ENCODE results near the gene ALDH3A1. TPM values are rescaled to one million over a fixed set of nuclear protein-coding genes. Genes with fewer than 3 reads are reported as not detected.

Gene ALDH3A1
- total RNA-seq, 2 experiments from 2014 or later: not detected

DNA sequence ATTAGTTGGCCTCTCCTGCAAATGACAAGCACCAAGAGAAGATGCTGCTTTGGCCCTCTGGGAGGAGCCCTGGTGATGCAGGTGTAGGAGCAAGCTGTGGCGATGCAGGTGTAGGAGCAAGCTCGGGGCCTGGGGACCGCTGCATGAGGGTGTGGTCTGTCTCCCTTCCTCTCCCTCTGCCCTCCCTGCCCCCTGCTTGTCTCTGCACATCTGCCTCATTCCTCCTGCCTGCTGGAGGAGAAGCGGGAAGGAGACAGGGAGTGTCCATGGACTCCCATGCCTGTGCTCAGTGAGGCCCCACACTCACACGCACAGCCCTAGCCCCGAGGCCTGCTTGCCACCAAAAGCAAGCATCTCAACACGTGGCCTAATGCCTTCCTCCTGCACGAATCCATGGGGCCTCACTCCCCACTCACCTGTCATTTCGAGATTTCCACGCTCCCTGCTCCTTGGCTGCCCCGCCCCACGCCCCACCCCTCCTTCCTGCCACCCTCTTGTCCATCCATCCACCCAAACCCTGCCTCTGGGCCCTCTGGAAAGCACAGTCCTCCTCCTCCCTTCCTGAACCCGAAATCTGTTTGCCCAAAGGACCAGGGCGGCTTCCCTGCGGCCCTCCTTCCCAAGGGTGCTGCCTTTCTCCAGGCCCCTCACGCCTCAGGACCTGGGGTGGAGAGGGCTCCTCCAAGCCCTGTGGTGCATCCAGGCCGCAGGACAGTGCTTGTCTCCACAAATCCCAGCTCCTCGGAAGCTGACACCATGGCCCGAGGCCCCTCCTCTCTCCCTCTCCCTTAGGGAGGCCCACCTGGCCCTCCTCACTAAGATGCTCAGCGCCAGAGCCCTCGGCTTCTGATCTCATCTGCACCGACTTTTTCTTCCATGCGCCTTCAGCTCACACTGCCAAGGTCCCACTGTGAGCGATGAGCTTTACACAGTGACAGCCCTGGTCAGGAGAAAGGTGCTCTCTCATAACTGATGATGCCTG lies 11.8 kb upstream of the ALDH3A1 start:
- no peaks in the 10 kb centered on the region for H3K9me3 ChIP-seq (ENCODE audit: control insufficient read depth in 1 of 2, insufficient read depth in 1 of 2, low read length in 2 of 2)
- intact Hi-C loops (cut with DNase I, micrococcal nuclease): loop anchor here in 1 of 2 experiments (5.0 kb wide), 1 partner anchor 113 kb away; the partner anchor contains the start of gene ALDH3A2
- Mint-ChIP-seq H3K9me3 (no peaks in the 10 kb centered on the region), H3K4me3 (no peak overlapping the region), H3K36me3 (ENCODE audit: low read depth) (no peaks in the 10 kb centered on the region), H3K27me3 (peaks cover 8% of the 10 kb centered on the region), H3K4me1 (ENCODE audit: low read depth) (peaks cover 6% of the 10 kb centered on the region), H3K27ac (no peak overlapping the region)
- CTCF ChIA-PET: interaction anchor here (1.3 kb wide), 1 partner anchor 15 kb away, joined by 5 read pairs; no protein-coding TSS in a partner anchor
- H3K36me3 ChIP-seq (ENCODE audit: insufficient read depth, low read length): no peaks in the 10 kb centered on the region
- H3K4me1 ChIP-seq (ENCODE audit: insufficient read depth, low read length): peaks cover 4% of the 10 kb centered on the region
- TF ChIP-seq, protein P1, sequence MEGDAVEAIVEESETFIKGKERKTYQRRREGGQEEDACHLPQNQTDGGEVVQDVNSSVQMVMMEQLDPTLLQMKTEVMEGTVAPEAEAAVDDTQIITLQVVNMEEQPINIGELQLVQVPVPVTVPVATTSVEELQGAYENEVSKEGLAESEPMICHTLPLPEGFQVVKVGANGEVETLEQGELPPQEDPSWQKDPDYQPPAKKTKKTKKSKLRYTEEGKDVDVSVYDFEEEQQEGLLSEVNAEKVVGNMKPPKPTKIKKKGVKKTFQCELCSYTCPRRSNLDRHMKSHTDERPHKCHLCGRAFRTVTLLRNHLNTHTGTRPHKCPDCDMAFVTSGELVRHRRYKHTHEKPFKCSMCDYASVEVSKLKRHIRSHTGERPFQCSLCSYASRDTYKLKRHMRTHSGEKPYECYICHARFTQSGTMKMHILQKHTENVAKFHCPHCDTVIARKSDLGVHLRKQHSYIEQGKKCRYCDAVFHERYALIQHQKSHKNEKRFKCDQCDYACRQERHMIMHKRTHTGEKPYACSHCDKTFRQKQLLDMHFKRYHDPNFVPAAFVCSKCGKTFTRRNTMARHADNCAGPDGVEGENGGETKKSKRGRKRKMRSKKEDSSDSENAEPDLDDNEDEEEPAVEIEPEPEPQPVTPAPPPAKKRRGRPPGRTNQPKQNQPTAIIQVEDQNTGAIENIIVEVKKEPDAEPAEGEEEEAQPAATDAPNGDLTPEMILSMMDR (IDR thresholded peaks at IDR 0.05): no peak
- DNase-seq (no peak), ATAC-seq (ENCODE audit: poor library complexity) (no peak)
- no peak overlapping the region for H3K4me3 ChIP-seq (ENCODE audit: low read length)
- no peak overlapping the region for H3K27ac ChIP-seq (ENCODE audit: low read depth in 1 of 2, low read length in 2 of 2)
- H3K27me3 ChIP-seq (ENCODE audit: control insufficient read depth in 1 of 2, insufficient read depth in 2 of 2, low read length in 2 of 2): peaks cover 0 to 5% of the 10 kb centered on the region in 2 experiments
- POLR2A ChIA-PET: no interaction called here

DNA sequence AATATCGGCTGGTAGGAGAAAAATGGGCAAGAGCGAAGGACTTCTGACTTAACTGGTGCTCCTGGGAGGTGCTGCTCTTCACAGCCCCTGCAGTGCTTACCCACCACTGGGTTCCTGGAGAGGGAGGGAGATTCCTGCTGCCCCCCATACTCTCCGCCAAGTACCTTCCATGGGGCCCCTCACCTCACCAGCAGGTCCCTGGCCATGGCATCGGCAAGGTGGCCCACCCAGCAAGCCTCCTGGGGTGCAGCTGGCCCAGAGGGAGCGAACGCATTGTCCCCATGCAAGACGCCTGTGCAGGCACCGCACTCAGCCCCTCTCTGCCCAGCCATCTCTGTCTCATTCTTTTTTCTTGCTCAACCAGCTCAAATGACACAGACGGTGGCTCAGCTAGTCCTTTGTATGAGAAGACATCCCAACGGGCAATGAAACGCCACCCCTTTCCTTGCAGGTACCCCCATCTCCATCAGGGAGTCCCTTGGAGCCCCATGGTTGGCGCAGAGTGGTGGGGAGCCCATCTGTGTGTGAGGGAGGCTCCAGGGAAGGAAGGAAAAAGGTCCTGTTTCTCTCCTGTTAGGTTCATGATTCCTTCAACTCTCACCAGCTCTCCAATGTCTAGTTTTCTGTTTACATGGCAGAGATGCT lies 9.6 kb upstream of the ALDH3A1 start:
- no peaks in the 10 kb centered on the region for H3K36me3 Mint-ChIP-seq (ENCODE audit: low read depth)
- H3K9me3 ChIP-seq (ENCODE audit: control insufficient read depth in 1 of 2, insufficient read depth in 1 of 2, low read length in 2 of 2): no peaks in the 10 kb centered on the region
- H3K4me1 Mint-ChIP-seq (ENCODE audit: low read depth): peaks cover 2% of the 10 kb centered on the region
- ChIA-PET POLR2A (no interaction called here), CTCF (no interaction called here)
- H3K27ac ChIP-seq (ENCODE audit: low read depth in 1 of 2, low read length in 2 of 2): no peak overlapping the region
- peaks cover 14% of the 10 kb centered on the region for H3K27me3 Mint-ChIP-seq
- ATAC-seq (ENCODE audit: poor library complexity) (no peak), DNase-seq (no peak)
- TF ChIP-seq, protein P1 (IDR thresholded peaks at IDR 0.05): no peak
- intact Hi-C loops (cut with DNase I, micrococcal nuclease): no loop called here
- H3K4me3 ChIP-seq (ENCODE audit: low read length): no peak overlapping the region
- no peaks in the 10 kb centered on the region for H3K36me3 ChIP-seq (ENCODE audit: insufficient read depth, low read length)
- H3K27me3 ChIP-seq (ENCODE audit: control insufficient read depth in 1 of 2, insufficient read depth in 2 of 2, low read length in 2 of 2): peaks cover 0 to 5% of the 10 kb centered on the region in 2 experiments
- no peak overlapping the region for H3K4me3 Mint-ChIP-seq
- peaks cover 4% of the 10 kb centered on the region for H3K4me1 ChIP-seq (ENCODE audit: insufficient read depth, low read length)
- no peaks in the 10 kb centered on the region for H3K9me3 Mint-ChIP-seq
- no peak overlapping the region for H3K27ac Mint-ChIP-seq

DNA sequence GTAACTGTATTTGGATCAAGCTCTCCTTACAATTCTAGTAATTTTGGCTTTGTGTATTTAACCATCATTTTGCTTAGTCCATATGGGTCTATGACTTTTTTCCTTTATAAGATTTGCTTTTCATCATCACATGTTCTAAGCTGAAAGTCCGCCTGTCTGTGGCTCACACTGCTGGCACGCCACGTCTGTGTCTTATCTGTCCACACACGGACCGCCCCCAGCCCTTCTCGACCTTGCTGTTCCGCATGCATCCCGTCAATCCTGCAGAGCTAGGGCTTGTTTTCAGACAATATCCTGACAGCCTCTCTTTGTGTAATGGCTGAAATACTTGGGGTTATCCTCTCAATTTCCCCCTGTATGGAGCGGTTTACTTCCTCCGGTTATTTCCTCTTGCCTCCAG lies 8.4 kb upstream of the ALDH3A1 start:
- peaks cover 14% of the 10 kb centered on the region for H3K27me3 Mint-ChIP-seq
- TF ChIP-seq, protein P1 (IDR thresholded peaks at IDR 0.05): no peak
- no peak overlapping the region for H3K27ac ChIP-seq (ENCODE audit: low read depth in 1 of 2, low read length in 2 of 2)
- H3K27me3 ChIP-seq (ENCODE audit: control insufficient read depth in 1 of 2, insufficient read depth in 2 of 2, low read length in 2 of 2): peaks cover 0 to 5% of the 10 kb centered on the region in 2 experiments
- H3K27ac Mint-ChIP-seq: no peak overlapping the region
- POLR2A ChIA-PET: interaction anchor here (1.1 kb wide), 1 partner anchor 15 kb away, joined by 3 read pairs; no protein-coding TSS in a partner anchor
- no peaks in the 10 kb centered on the region for H3K36me3 Mint-ChIP-seq (ENCODE audit: low read depth)
- no peak for ATAC-seq (ENCODE audit: poor library complexity)
- CTCF ChIA-PET: interaction anchor here (2.0 kb wide), 1 partner anchor 12 kb away, joined by 6 read pairs; no protein-coding TSS in a partner anchor
- no peaks in the 10 kb centered on the region for H3K4me1 Mint-ChIP-seq (ENCODE audit: low read depth)
- H3K36me3 ChIP-seq (ENCODE audit: insufficient read depth, low read length): no peaks in the 10 kb centered on the region
- no peaks in the 10 kb centered on the region for H3K9me3 ChIP-seq (ENCODE audit: control insufficient read depth in 1 of 2, insufficient read depth in 1 of 2, low read length in 2 of 2)
- no peak overlapping the region for H3K4me3 Mint-ChIP-seq
- H3K4me1 ChIP-seq (ENCODE audit: insufficient read depth, low read length): no peaks in the 10 kb centered on the region
- H3K4me3 ChIP-seq (ENCODE audit: low read length): no peak overlapping the region
- H3K9me3 Mint-ChIP-seq: no peaks in the 10 kb centered on the region
- no peak for DNase-seq
- intact Hi-C loops (cut with DNase I, micrococcal nuclease): no loop called here
